ENCODE data around the gene UTY.

UTY gene

DNA sequence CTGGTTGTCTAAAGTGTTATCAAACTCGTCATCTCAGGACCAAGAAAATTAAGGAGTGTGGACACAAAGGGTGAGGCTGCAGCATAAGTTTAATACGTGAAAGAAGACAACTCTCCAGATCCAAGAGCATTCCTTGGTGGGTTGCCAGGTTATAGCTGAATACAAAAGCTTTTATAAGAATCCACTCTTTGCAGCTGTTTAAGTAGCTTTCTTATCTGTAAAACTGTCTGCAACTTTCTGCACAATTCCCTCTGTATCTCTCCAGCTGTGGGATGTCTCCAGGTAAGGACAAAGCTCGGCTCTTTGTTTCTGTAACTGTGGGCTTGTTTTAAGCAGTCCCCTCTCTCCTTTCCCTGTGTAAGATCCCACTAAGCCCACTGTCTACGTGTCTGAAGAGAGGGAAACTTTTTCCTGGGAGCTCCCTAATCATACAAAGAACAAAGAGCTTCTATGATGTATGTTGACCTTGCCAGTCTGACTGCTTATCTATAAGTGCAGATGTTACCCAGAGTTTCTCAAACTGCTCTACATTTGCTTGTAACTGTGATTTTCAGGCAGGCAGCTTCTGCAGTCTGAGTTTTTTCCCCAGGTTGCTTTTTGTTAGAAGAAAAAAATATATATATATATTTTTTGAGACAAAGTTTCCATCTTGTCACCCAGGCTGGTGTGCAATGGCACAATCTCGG lies 268.7 kb downstream of the UTY start:
- DNase-seq: peak; percentile 18 to 67
- TF ChIP-seq POLR2A (IDR thresholded peaks at IDR 0.05; ENCODE audit: low read length) (no peak), GATA1 (IDR thresholded peaks at IDR 0.05; ENCODE audit: low read depth, low read length) (no peak)

DNA sequence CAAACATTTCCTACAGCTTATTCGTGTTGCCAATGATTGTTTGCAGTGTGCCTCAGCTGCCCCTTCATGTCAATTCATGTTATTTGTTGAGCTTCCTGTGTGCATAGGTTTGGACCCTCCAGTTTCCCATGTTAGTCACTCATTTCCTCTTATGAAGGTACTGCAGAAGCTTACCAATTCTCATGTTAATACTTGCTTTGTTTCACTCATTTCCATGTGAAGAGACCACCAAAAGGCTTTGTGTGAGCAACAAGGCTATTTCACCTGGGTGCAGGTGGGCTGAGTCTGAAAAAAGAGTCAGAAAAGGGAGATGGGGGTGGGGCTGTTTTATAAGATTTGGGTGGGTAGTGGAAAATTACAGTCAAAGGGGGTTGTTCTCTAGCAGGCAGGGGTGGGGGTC lies 274.6 kb downstream of the UTY start:
- no peak for TF ChIP-seq POLR2A (IDR thresholded peaks at IDR 0.05; ENCODE audit: low read length)
- no peak for TF ChIP-seq GATA1 (IDR thresholded peaks at IDR 0.05; ENCODE audit: low read depth, low read length)

More for the DNA sequence above, 274.6 kb downstream of the UTY start:
- DNase-seq: no peak

All from erythroblast (primary cell).